Neutrophil (primary cell): ENCODE measurements around the gene TCFL5.

Experiments used
- H3K27ac ChIP-seq: fragments of 200-600 bp; sonication (generic); 2 replicates; pipeline ENCODE4 v1.5.1; 2016; ENCODE audit warnings: mild to moderate bottlenecking, moderate library complexity
- H3K27me3 ChIP-seq: fragments of 200-600 bp; sonication (generic); 2 replicates; pipeline ENCODE4 v1.6.0; 2016; ENCODE audit warnings: mild to moderate bottlenecking
- H3K36me3 ChIP-seq: fragments of 200-600 bp; sonication (generic); 2 replicates; pipeline ENCODE4 v1.5.1; 2017
- H3K4me1 ChIP-seq, 2 experiments: fragments of 200-600 bp in 1 of 2; sonication (generic) in 1 of 2; 1 replicate in 1 of 2; 2 replicates in 1 of 2; pipeline versions ENCODE4 v1.5.1 to v1.6.1; 2013 to 2016; ENCODE audit warnings: low read depth in 1 of 2, low read length in 1 of 2, mild to moderate bottlenecking in 1 of 2, moderate library complexity in 1 of 2; ENCODE audit not compliant: control insufficient read depth in 1 of 2, insufficient read depth in 1 of 2
- H3K4me3 ChIP-seq, 2 experiments: fragments of 200-600 bp in 1 of 2; sonication (generic) in 1 of 2; 1 replicate in 1 of 2; 2 replicates in 1 of 2; pipeline ENCODE4 v1.5.1; 2013 to 2016; ENCODE audit warnings: low read depth in 1 of 2, low read length in 1 of 2, mild to moderate bottlenecking in 1 of 2, moderate library complexity in 1 of 2
- H3K9me3 ChIP-seq: fragments of 200-600 bp; sonication (generic); 2 replicates; pipeline ENCODE4 v1.5.1; 2016
- CTCF ChIP-seq: fragments of 200-600 bp; sonication (generic); IDR thresholded peaks from 2 replicates; pipeline ENCODE4 v1.5.1; 2016; ENCODE audit warnings: antibody characterized with exemption

Gene TCFL5

GRCh38 chr20:62881662-62882395 is 20.2 kb upstream of the TCFL5 start:
- Histone ChIP-seq H3K27ac (no peak overlapping the region), H3K36me3 (peaks cover 67% of the 10 kb centered on the region), H3K27me3 (peaks cover 25% of the 10 kb centered on the region), H3K4me3 (no peak overlapping the region), H3K4me1 (no peaks in the 10 kb centered on the region), H3K9me3 (no peaks in the 10 kb centered on the region)
- no peak for TF ChIP-seq CTCF

DNA sequence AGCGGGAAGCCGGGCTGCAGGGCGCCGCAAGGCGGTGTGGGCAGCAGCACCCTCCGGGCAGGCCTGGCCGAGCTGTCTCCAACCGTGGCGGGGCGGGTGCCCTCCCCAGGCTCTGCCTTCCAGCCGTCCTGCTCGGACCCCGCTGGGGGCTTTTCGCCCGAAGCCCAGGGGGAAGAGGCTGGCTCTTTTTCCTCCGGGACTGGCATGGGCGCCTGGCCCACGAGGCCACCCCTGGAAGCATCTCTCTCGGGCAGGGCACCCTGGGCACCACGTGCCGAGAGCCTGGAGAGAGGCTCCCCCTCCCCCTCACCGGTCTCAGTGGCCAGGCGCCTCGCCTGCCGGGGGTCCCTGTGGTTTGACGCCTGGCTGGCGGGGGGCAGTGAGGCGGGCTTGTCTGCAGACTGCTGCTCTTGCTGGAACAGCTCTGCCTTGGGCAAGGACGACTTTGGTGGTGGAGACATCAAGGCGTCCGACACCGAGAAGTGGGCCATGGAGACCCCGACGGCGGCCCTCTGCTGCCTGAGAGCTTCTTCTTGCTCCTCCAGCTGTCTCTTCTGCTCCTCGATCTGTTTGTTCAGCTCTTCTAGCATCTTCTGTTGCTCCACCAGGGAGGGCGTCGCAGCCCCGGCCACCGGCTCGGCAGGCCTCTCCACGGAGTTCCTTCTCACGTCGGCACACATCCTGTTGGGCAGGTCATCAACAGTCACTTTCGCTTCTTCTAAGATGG is 19.5 kb upstream of the TCFL5 start:
- TF ChIP-seq CTCF: no peak

DNA sequence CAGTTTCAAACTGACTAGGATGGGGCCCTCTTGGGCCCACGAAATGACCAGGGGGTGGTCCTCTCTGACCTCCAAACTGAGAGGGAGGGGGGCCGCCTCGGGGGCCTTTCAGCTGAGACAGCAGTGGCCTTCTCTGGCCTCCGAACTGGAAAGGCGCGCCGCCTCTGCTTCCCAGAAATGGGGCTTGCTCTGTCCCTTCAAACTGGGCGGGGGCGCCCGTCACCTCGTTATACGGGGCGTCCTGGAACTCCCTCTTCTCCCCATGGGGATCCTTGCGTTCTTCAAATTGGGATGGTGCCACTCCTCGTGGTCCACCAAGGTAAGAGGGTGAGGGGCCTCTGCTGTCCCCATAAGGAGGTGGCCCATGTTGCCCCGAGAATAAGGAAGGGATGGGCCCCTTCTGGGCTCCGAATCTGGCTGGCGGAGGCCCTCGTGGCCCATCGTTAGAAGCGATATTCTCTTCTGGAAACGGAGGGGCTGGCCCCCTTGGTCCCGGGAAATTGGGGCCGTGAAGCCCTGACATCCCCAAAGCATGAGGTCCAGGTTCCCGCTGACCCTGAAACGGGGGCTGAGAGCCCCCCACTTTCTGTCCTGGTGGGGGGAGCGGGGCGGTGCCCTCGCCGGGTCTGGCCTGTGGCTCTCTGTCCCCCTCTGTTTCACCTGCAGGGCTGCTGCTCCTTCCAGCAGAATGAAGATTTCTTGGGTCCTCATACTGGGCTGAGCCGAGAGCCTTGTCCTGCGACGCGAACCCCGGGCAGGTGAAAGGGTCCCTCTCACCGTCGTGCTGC is 18.7 kb upstream of the TCFL5 start:
- Histone ChIP-seq H3K4me3 (no peak overlapping the region), H3K4me1 (no peaks in the 10 kb centered on the region)

More for the DNA sequence above, 19.5 kb upstream of the TCFL5 start:
- H3K9me3 ChIP-seq: no peaks in the 10 kb centered on the region
- H3K4me3 ChIP-seq: no peak overlapping the region
- H3K36me3 ChIP-seq: peaks cover 60% of the 10 kb centered on the region
- H3K4me1 ChIP-seq: no peaks in the 10 kb centered on the region
- peaks cover 32% of the 10 kb centered on the region for H3K27me3 ChIP-seq
- H3K27ac ChIP-seq: no peak overlapping the region

GRCh38 chr20:62879275-62880146 is 17.9 kb upstream of the TCFL5 start:
- no peak for TF ChIP-seq CTCF
- Histone ChIP-seq H3K36me3 (peaks cover 44% of the 10 kb centered on the region), H3K9me3 (no peaks in the 10 kb centered on the region), H3K27me3 (peaks cover 43% of the 10 kb centered on the region), H3K4me3 (no peak overlapping the region), H3K27ac (no peak overlapping the region), H3K4me1 (no peaks in the 10 kb centered on the region)

More for the DNA sequence above, 18.7 kb upstream of the TCFL5 start:
- Histone ChIP-seq H3K9me3 (no peaks in the 10 kb centered on the region), H3K27ac (no peak overlapping the region), H3K27me3 (peaks cover 40% of the 10 kb centered on the region), H3K36me3 (peaks cover 52% of the 10 kb centered on the region)
- no peak for TF ChIP-seq CTCF
